GM19463 (cell line): ENCODE measurements around the gene MPI.
A peak's percentile ranks its signal among the peaks of the same experiment; 100 is the strongest.
"Not testable (repeated sequence)": the region's sequence is repeated elsewhere in the genome, so short reads cannot be mapped to it uniquely, and the experiment has no call there.

Experiments
- ATAC-seq: cut with Tn5 transposase; IDR thresholded peaks from one replicate; pipeline ENCODE4 v1.9.1; 2021; ENCODE audit warnings: mild to moderate bottlenecking, moderate library complexity; ENCODE audit not compliant: unreplicated experiment

MPI gene

DNA sequence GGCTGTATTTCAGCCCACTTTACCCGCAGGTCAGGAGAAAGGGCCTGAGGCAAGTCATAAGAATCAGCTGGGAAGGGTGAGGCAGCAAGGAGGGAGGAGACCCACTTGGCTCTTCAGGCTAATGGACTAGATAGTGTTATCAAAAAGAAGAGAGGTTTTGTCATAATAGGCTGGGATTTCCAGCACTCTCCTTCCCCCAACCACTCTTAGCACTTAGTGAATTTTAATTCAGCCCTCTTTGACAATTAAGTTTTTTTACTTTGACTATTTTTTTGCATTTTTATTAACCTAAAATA, 771 bp downstream of the MPI start:
- ATAC-seq, result no peak

DNA sequence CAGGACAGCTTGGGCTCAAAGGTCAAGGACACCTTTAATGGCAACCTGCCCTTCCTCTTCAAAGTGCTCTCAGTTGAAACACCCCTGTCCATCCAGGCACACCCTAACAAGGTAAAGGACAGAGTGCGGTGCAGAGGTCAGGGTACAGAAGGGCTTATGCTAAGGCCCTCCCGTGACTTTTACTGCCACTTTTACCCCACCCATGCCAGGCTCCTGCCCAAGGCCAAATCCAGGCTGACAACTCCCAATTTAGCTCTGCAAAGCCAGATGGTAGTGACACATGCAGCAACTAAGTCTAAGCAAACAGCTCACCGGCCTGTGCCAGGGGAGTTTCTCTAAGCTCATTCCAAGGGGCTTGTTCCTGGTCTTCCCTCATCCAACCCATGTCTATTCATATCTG, 1.6 kb downstream of the MPI start:
- ATAC-seq, result no peak

- ATAC-seq, result no peak
Measured at GRCh38 chr15:74892313-74892712, 2.5 kb downstream of the MPI start.

DNA sequence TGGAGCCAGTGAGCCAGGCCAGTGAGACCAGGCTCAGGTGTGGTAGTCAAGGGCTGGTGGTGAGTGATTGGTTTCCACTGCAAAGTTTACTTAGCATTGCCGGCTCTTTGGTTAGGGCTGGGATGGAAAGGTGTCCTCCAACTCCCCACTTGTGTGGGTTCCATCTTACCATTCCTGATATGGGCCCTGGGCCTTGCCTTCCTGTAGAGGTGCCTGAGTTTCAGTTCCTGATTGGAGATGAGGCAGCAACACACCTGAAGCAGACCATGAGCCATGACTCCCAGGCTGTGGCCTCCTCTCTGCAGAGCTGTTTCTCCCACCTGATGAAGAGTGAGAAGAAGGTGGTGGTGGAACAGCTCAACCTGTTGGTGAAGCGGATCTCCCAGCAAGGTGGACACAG, 3.1 kb downstream of the MPI start:
- no peak for ATAC-seq

GRCh38 chr15:74893627-74894026, 3.8 kb downstream of the MPI start:
- no peak for ATAC-seq

- not testable (repeated sequence) for ATAC-seq
Measured at GRCh38 chr15:74894383-74894782, 4.5 kb downstream of the MPI start.

DNA sequence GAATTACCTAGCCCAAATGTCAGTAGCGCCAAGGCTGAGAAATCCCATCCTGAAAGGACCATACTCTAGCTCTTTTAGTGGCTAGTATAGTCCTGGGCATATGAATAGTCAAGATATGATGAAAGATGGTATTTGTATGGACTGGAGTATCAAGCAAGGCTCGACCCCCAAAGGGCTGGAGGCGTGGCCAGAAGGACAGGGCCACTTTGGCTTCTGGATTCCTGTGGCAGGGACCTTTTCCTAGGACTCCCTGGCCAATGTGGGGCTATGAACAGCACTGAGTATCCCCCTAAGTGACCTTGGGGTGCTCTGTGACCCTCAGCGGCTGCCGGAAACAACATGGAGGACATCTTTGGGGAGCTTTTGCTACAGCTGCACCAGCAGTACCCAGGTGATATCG, 6.0 kb downstream of the MPI start:
- ATAC-seq, result no peak

DNA sequence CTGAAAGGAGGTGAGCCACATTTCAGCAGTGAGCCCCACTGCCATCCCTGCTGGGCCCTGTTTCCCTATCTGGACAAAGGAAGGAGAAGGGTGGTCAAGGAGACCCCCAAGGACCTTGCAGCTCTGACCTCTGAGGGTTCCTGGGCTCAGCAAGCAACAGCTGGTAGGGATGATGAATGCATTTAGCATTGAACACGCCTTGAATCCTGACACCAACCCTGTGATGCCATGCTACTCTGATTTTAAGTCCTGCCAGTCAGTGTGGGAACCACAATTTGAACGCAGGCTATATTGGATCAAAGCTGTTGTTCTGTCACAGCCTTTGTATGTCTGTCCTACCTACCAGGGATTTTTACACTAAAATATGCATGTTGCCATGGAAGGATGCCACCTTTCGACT, 6.5 kb downstream of the MPI start:
- no peak for ATAC-seq

- no peak for ATAC-seq
Measured at GRCh38 chr15:74897300-74897701, 7.5 kb downstream of the MPI start.

GRCh38 chr15:74901612-74902063, 11.8 kb downstream of the MPI start:
- ATAC-seq, result no peak

DNA sequence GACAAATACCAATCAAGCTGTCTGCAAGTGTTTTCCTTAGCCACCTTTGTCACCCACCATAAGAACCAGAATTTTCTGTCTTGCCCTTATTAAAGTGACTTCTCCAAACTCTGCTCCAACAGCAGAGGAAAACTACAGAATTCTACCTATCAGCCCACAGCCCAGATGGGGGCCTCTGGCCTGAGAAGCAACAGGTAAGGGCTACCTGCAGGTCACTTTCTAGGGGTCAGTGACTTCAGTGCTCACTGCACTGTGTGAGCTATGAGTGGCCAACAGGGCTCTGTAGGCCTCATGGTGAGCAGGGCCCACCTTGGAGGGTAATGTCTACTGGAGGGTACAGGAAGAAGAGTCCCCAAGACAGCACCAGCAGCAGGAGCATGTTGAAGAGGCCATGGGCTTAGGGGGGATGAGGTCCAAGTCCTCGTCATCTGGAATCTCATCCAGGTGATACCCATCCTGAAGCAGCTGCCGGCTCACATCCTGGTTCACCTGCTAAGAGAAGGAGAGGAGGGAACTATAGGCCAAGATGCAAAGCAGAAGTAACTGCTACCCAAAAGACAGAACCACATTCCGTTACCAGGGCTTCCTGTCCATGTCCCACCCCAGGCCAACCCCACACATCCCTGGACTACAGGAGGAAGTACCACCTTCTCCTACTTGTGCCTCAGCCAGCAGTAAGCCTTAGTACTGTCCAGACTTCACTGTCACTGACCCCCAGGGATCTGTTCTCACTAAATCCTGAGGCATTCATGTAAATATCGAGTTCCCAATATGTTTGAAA, 12.6 kb downstream of the MPI start:
- ATAC-seq, result no peak

GRCh38 chr15:74903676-74904075, 13.8 kb downstream of the MPI start:
- no peak for ATAC-seq

DNA sequence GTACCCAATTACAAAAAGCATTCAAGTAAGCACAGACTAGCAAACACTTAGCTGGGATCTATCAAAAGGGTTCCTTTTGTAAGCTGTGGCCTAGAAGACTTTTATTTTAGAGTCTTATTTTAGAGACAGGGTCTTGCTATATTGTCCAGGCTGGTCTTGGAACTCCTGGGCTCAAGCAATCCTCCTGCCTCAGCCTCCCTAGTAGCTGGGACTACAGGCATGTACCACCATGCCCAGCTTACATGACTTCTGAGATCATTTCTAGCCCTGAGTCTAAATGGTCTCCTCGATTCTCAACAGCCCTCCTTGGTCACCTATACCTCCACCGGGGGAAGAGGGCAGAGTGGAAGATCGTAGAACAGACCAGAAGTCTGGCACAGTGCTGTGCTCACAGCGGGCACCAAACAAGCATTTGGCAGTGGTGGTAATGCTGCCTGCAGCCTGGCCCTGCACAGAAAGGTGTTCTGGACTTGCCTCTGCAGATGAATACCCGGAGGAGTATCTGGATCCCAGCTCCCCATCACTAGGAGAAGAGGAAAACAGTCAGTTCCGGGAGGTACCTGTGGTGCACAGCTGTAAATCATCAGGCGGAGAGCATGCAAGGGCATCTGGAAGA, 14.5 kb downstream of the MPI start:
- no peak for ATAC-seq

GRCh38 chr15:74906067-74906449, 16.2 kb downstream of the MPI start:
- ATAC-seq, result peak; percentile 14

DNA sequence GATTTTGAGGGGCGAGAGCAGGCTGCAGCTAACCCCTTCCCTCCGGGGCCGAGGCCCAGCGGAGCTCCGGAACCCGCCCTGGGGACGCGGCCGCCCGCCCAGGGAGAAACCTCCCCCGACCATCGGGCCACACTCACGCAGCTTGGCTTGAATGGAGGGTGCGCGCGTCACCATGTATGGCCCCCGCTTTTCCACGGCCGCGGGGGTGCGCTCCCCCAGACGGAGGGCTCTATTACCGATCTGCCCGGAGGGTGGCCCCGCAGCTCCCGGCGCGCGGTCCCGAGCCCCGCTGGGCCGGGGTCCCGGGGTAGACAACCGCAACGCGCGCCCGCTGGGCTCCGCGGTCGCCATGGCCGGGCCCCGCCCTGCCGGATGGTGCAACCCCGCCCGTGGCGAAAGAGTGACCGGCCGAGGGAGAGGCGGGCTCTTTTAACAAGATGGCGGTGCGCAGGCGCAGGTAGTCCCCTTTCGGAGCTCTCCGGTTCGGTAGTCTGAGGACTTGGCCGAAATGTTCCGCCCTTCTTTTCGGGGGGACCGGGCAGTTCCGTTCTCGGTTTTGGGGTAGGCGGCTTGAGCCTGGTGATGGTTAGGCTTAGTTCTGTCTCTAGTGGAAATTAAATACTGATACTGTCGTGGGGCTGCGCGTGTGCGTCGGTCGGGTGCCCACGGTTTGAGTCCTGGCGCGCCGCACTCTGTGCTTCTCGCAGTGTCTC, 16.8 kb downstream of the MPI start, which contains the start of gene FAM219B:
FAM219B (minus strand) TSS at position 402 of the 713 bp plus-strand sequence; CDS start at position 351, 51 bp downstream.
- ATAC-seq, result peak; percentile 89

DNA sequence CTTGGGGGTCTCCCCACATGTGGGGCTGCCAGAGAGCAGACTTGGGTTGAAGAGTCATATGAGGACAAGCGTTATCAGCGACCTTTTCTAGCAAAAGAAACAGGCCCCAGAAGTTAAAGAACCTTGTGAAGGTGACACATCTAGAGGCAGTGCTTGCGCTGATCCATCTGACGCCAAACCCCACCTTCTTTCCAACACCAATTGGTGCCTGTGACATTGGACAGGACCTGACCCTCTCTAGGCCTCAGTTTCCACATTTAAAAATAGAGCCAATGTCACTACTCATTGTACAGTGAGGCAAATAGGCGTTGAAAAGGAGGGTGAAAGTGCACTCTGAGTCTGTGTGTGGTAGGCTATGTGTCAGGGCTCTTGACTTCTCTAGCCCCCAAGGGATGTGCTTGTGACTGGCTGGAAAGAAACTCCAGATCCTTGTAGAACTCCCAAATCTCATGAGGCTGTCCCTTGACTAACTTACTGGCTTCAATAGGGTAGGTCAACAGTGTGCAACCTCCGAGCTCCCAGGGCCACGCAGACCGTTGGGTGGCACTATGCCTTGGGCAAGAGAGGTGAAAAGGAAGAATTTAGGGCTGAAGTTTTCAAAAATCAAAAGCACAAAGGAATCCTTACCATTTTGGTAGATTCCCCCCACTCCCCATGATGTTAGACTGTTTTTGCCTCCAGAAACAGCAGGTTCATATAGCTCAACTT, 17.5 kb downstream of the MPI start:
- ATAC-seq, result no peak

DNA sequence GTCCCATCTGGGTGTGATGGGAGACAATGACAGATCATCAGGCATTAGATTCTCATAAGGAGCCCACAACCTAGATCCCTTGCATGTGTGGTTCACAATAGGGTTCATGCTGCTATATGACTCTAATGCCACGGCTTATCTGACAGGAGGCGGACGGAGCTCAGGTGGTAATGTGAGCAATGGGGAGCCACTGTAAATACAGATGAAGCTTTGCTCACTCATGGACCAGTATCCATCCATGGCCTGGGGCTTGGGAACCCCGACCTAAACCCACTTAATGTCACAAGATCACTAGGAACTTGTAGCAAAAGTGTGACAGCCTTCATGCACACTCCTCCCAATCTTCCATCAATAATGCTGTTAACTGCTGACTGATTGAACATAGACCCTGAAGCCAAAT, 18.8 kb downstream of the MPI start:
- no peak for ATAC-seq

- no peak for ATAC-seq
Measured at GRCh38 chr15:74913041-74913440, 23.2 kb downstream of the MPI start.

- ATAC-seq, result not testable (repeated sequence)
Measured at GRCh38 chr15:74913799-74914198, 24.0 kb downstream of the MPI start.

- ATAC-seq, result no peak
Measured at GRCh38 chr15:74917676-74918075, 27.8 kb downstream of the MPI start.

DNA sequence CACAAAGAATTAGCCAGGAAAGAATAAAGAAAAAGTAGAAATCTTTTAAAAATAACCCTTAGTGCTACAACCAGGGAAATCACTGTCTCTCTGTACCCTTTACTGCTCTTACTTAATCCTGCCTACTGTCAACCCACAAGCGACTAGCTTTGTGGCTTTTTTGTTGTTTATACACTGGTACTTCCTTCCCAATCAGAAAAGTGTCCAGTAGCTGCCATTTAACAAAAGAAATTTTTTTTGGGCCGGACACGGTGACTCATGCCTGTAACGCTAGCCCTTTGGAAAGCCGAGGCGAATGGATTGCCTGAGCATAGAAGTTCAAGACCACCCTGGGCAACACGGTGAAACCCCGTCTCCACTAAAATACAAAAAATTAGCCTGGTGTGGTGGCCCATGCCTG, 30.6 kb downstream of the MPI start:
- ATAC-seq, result no peak
